ENCODE data around the gene XXYLT1. TPM values are rescaled to one million over a fixed set of nuclear protein-coding genes. Genes with fewer than 3 reads are reported as not detected.

XXYLT1 gene
- total RNA-seq, 1 donor from 2014 or later, result 7.6 TPM

DNA sequence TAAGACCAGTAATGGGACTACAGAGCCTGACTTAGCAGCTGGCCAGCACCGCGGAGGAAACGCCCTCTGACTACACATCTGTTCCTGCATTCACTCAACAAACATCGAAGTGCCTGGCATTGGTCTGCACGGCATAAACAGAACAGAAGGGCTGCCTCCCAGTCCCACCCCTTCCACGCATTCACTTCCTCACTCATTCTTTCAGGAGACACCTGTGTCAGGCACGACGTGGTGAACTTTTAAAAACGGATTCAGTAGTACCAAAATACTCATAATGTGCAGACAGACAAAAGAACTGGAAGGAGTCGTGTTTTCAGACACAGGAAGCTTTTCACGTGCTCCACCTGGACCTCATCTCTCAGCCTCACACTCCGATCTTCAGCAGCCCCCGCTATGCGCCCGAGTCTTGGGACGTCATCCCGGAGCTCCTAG is 123.3 kb downstream of the XXYLT1 start:
- Mint-ChIP-seq H3K27me3 (no peaks in the 10 kb centered on the region), H3K9me3 (no peaks in the 10 kb centered on the region), H3K4me1 (peaks cover 75% of the 10 kb centered on the region), H3K36me3 (ENCODE audit: low read depth) (no peaks in the 10 kb centered on the region), H3K4me3 (peak overlapping the region; percentile 85), H3K27ac (peak overlapping the region; percentile 84)
- TF ChIP-seq, protein P1, sequence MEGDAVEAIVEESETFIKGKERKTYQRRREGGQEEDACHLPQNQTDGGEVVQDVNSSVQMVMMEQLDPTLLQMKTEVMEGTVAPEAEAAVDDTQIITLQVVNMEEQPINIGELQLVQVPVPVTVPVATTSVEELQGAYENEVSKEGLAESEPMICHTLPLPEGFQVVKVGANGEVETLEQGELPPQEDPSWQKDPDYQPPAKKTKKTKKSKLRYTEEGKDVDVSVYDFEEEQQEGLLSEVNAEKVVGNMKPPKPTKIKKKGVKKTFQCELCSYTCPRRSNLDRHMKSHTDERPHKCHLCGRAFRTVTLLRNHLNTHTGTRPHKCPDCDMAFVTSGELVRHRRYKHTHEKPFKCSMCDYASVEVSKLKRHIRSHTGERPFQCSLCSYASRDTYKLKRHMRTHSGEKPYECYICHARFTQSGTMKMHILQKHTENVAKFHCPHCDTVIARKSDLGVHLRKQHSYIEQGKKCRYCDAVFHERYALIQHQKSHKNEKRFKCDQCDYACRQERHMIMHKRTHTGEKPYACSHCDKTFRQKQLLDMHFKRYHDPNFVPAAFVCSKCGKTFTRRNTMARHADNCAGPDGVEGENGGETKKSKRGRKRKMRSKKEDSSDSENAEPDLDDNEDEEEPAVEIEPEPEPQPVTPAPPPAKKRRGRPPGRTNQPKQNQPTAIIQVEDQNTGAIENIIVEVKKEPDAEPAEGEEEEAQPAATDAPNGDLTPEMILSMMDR (IDR thresholded peaks at IDR 0.05), result no peak
- DNase-seq (peak; percentile 34), ATAC-seq (ENCODE audit: low read depth) (peak; percentile 72)
- POLR2A ChIA-PET, result interaction anchor here (1.1 to 5.3 kb wide), 9 partner anchors 8 to 461 kb away, joined by 3 to 44 read pairs (median 7); partner anchors contain the start of gene FAM43A
- CTCF ChIA-PET, result interaction anchor here (0.9 to 1.4 kb wide), 3 partner anchors 18 to 477 kb away, joined by 3 to 4 read pairs (median 3); no protein-coding TSS in a partner anchor
- intact Hi-C loops (cut with micrococcal nuclease), result loop anchor here (1.0 to 2.0 kb wide), 3 partner anchors 10 to 411 kb away; no protein-coding TSS in a partner anchor

DNA sequence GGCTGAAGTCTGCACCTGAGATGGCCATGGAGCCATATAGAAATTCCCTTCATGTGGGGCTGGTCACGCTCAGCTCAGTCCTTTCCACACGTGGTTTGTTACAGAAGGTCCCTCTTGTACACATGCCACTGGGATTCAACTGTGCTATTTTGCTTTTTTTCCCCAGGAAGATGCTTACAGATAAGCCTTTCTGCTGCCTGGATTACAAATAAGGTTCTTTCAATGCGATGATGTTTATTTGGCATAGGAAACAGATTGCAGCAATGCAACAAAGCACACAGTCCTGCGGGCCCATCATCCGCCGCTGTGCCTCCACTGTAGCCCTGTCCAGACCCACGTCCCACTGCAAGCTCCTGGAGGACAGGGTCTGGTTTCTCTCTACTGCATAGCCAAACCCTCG is 124.8 kb downstream of the XXYLT1 start:
- Mint-ChIP-seq H3K36me3 (ENCODE audit: low read depth) (no peaks in the 10 kb centered on the region), H3K9me3 (peaks cover 1% of the 10 kb centered on the region), H3K4me3 (no peak overlapping the region), H3K27me3 (no peaks in the 10 kb centered on the region), H3K27ac (peak overlapping the region; percentile 30), H3K4me1 (peaks cover 68% of the 10 kb centered on the region)
- TF ChIP-seq, protein P1 (IDR thresholded peaks at IDR 0.05), result no peak
- DNase-seq, result no peak
- POLR2A ChIA-PET, result interaction anchor here (1.8 to 5.3 kb wide), 2 partner anchors 9 to 17 kb away, joined by 4 to 44 read pairs; no protein-coding TSS in a partner anchor
- ATAC-seq (ENCODE audit: low read depth), result no peak
- CTCF ChIA-PET, result no interaction called here
- intact Hi-C loops (cut with micrococcal nuclease), result no loop called here

DNA sequence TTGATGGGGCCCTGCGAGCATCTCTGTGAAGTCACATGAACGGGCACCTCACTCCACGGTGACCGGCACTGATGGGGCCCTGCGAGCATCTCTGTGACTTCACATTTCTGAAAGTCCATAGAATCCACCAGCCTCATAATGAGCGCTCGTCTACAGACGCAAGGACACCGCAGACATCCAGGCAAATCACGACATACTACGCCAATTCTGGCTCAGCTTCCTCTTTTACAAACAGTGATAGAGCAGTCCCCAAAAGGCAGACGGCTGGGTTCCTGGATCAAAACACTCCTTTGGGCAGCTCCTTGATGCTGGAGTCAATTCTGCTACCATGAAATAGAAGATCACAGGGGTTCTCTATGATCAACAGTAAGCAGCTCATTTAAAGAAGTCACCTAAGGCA is 125.4 kb downstream of the XXYLT1 start:
- DNase-seq (no peak), ATAC-seq (ENCODE audit: low read depth) (no peak)
- TF ChIP-seq, protein P1 (IDR thresholded peaks at IDR 0.05), result no peak
- ChIA-PET CTCF (interaction anchor here (0.6 to 2.0 kb wide), 2 partner anchors 39 to 463 kb away, joined by 3 to 5 read pairs; no protein-coding TSS in a partner anchor), POLR2A (interaction anchor here (0.8 to 5.3 kb wide), 4 partner anchors 12 to 457 kb away, joined by 3 to 44 read pairs (median 5); no protein-coding TSS in a partner anchor)
- Mint-ChIP-seq H3K4me1 (peaks cover 64% of the 10 kb centered on the region), H3K27me3 (no peaks in the 10 kb centered on the region), H3K27ac (peak overlapping the region; percentile 83), H3K36me3 (ENCODE audit: low read depth) (no peaks in the 10 kb centered on the region), H3K9me3 (peaks cover 5% of the 10 kb centered on the region), H3K4me3 (no peak overlapping the region)
- intact Hi-C loops (cut with micrococcal nuclease), result no loop called here

DNA sequence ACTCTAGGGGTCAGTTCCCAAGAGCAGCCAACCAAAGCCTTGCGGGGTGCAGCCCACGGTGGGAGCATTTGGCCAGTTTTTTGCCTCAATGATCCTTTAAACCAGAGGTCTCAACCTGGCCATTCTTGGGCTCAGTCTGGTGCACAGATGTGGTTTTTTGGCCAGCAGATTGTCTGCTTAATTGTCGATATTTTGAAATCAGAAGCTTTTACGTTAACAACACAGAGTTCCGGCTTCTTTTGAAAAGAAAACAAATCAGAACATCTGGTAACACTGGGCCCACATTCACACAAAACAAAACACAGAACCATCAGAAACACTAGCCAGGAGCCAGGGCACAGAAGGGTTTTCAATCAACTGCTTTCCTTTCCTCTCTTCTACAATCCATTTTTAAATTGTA is 127.7 kb downstream of the XXYLT1 start:
- H3K27ac Mint-ChIP-seq, result no peak overlapping the region
- H3K27me3 Mint-ChIP-seq, result no peaks in the 10 kb centered on the region
- no peak for ATAC-seq (ENCODE audit: low read depth)
- ChIA-PET CTCF (interaction anchor here (2.2 kb wide), 1 partner anchor 10 kb away, joined by 8 read pairs; no protein-coding TSS in a partner anchor), POLR2A (interaction anchor here (1.4 kb wide), 1 partner anchor 16 kb away, joined by 5 read pairs; no protein-coding TSS in a partner anchor)
- peaks cover 44% of the 10 kb centered on the region for H3K4me1 Mint-ChIP-seq
- TF ChIP-seq, protein P1 (IDR thresholded peaks at IDR 0.05), result no peak
- no peak overlapping the region for H3K4me3 Mint-ChIP-seq
- H3K36me3 Mint-ChIP-seq (ENCODE audit: low read depth), result peaks cover 3% of the 10 kb centered on the region
- H3K9me3 Mint-ChIP-seq, result peaks cover 8% of the 10 kb centered on the region
- no peak for DNase-seq
- intact Hi-C loops (cut with micrococcal nuclease), result no loop called here

DNA sequence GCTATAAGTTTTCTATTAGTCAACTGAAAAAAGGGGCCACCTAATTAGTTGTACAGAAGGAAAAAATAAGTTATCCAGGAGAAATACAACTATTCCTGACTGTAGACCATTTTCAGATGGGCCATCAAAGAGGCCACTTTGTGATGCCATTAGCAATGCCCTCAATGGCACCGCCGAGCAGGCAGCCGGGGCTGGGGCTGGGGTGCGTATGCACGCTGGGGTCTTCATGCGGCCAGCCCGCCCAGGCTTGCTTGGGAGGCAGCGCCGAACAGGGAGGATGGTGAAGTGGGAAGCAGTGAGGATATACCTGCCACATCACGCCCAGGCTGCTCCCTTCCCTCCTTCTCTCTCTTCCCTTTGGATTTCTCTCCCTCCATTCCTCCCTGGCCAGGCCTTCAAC is 128.4 kb downstream of the XXYLT1 start:
- Mint-ChIP-seq H3K36me3 (ENCODE audit: low read depth) (peaks cover 3% of the 10 kb centered on the region), H3K4me1 (peaks cover 37% of the 10 kb centered on the region), H3K27me3 (no peaks in the 10 kb centered on the region), H3K27ac (no peak overlapping the region), H3K4me3 (no peak overlapping the region), H3K9me3 (peaks cover 8% of the 10 kb centered on the region)
- ChIA-PET CTCF (interaction anchor here (2.2 kb wide), 1 partner anchor 9 kb away, joined by 8 read pairs; no protein-coding TSS in a partner anchor), POLR2A (interaction anchor here (0.5 to 1.4 kb wide), 2 partner anchors 15 to 17 kb away, joined by 5 read pairs; no protein-coding TSS in a partner anchor)
- TF ChIP-seq, protein P1 (IDR thresholded peaks at IDR 0.05), result no peak
- DNase-seq (no peak), ATAC-seq (ENCODE audit: low read depth) (no peak)
- intact Hi-C loops (cut with micrococcal nuclease), result no loop called here

Data from activated B cell treated with CpG ODN at 0.5 μM for 24 hours (primary cell).